GM06990 (cell line): Measurements from ENCODE around the gene HOXC11.

Experiments used
- DNase-seq: peaks from one replicate; pipeline ENCODE4 v3.0.0-alpha.2; 2011; ENCODE audit not compliant: insufficient read length; ENCODE audit errors: extremely low read depth
- H3K27me3 ChIP-seq: replicated peaks from 2 replicates; pipeline ENCODE4 v1.6.0; 2011; ENCODE audit warnings: low read length; ENCODE audit not compliant: control insufficient read depth, insufficient read depth
- H3K36me3 ChIP-seq: 2 replicates; pipeline ENCODE4 v1.5.1; 2011; ENCODE audit warnings: low read length; ENCODE audit not compliant: control insufficient read depth, insufficient read depth
- H3K4me3 ChIP-seq: replicated peaks from 2 replicates; pipeline ENCODE4 v1.5.1; 2011; ENCODE audit warnings: low read depth, mild to moderate bottlenecking, control low read depth, low read length
- TF ChIP-seq, protein P1 (sequence below): IDR thresholded peaks from 2 replicates; pipeline ENCODE4 v1.5.1; 2011; ENCODE audit warnings: low read length, control low read depth, mild to moderate bottlenecking, inconsistent platforms; ENCODE audit not compliant: insufficient read depth, poor library complexity, severe bottlenecking

HOXC11 gene

DNA sequence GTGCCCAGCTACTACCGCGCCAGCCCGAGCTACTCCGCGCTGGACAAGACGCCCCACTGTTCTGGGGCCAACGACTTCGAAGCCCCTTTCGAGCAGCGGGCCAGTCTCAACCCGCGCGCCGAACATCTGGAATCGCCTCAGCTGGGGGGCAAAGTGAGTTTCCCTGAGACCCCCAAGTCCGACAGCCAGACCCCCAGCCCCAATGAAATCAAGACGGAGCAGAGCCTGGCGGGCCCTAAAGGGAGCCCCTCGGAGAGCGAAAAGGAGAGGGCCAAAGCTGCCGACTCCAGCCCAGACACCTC is 12.7 kb downstream of the HOXC11 start:
- DNase-seq: no peak
- TF ChIP-seq, protein P1, sequence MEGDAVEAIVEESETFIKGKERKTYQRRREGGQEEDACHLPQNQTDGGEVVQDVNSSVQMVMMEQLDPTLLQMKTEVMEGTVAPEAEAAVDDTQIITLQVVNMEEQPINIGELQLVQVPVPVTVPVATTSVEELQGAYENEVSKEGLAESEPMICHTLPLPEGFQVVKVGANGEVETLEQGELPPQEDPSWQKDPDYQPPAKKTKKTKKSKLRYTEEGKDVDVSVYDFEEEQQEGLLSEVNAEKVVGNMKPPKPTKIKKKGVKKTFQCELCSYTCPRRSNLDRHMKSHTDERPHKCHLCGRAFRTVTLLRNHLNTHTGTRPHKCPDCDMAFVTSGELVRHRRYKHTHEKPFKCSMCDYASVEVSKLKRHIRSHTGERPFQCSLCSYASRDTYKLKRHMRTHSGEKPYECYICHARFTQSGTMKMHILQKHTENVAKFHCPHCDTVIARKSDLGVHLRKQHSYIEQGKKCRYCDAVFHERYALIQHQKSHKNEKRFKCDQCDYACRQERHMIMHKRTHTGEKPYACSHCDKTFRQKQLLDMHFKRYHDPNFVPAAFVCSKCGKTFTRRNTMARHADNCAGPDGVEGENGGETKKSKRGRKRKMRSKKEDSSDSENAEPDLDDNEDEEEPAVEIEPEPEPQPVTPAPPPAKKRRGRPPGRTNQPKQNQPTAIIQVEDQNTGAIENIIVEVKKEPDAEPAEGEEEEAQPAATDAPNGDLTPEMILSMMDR: no peak
- H3K27me3 ChIP-seq: peaks cover 6% of the 10 kb centered on the region
- H3K4me3 ChIP-seq: no peak overlapping the region
- no peaks in the 10 kb centered on the region for H3K36me3 ChIP-seq

DNA sequence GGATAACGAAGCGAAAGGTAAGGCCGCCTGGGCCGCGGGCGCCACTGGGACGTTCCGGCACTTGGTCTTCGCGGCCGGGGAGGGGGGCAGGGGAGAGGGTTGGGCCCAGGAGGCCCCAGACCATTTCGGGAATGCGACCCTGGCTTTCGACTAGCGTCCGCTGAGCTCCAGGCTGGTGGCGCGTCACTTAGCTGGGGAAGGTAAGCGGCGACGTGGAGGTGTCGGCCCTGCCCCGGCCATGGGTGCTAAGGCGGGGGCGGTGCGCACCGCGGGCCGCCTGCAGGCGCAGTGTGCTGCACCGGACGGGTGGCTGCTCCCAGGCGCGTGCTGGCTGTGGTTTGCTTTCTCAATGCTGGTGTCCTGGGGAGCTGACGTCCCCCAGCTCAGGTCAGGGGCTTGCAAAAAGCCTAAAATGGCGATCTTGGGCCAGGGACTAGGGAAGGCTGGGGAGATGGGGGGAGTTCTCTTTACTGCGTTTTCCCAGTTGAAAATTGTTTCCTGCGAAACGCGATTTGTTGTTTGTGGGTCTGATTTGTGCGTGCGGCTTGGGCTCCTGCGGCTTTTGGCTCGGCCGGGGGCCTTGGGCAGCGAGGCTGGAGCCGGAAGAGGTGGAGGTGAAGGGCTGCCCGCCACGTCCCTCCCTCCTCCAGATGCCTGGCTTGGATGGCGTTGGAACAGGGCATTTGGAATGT is 13.2 kb downstream of the HOXC11 start:
- Histone ChIP-seq H3K36me3 (no peaks in the 10 kb centered on the region), H3K27me3 (peaks cover 8% of the 10 kb centered on the region), H3K4me3 (peak overlapping the region; percentile 13; the same call in 1 of the 2 replicates)
- no peak for DNase-seq
- TF ChIP-seq, protein P1: no peak

DNA sequence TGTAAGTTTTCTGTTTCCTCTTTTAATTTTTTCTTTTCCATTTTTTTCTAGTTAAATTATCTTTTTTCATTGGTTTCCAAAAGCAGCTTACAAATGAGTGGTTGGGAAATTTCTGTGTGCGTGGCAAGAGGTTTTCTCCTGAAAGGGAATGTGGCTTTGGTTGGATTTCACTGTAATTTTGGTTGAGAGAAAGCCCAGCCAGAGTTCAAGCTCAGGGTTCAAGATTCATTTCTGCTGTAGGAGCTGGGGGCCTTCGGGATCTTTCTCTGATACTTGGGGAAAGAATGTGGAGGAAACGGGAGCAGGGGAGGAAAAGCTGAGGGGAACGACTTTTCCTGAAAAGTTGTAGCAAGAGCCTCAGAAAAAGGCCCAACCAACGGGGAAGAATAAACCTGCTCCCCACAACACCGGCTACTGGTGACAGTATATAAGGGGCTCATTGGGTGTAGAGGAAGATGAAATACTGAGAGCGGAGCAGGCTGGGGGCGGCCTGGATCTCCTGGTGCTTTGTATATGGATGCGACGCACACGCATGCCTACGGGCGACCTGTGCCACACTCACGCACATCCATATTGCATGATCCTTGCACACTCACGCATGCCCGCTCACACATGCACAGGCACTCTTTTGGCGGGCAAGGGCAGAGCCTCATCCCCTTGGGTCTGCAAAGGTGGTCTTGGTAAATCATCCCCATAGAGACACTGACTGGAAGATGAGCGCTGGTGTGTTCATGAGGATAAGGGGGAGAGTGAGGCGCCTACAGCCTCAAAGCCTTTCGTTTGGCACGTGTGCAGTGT is 14.0 kb downstream of the HOXC11 start:
- no peak overlapping the region for H3K4me3 ChIP-seq
- H3K36me3 ChIP-seq: no peaks in the 10 kb centered on the region
- DNase-seq: no peak
- peaks cover 9% of the 10 kb centered on the region for H3K27me3 ChIP-seq
- TF ChIP-seq, protein P1: no peak

- TF ChIP-seq, protein P1: no peak
- no peak for DNase-seq
- Histone ChIP-seq H3K4me3 (no peak overlapping the region), H3K36me3 (no peaks in the 10 kb centered on the region), H3K27me3 (peaks cover 11% of the 10 kb centered on the region)
These were observed 14.9 kb downstream of the HOXC11 start for GRCh38 chr12:53987787-53988230.

GRCh38 chr12:53988541-53989226 is 15.8 kb downstream of the HOXC11 start:
- H3K27me3 ChIP-seq: peaks cover 11% of the 10 kb centered on the region
- H3K36me3 ChIP-seq: no peaks in the 10 kb centered on the region
- TF ChIP-seq, protein P1: no peak
- no peak for DNase-seq
- no peak overlapping the region for H3K4me3 ChIP-seq
